BLaER1 treated with 17β-estradiol and CSF1 and Interleukin-3, amounts not matched to agents 10 nM and 100 nM (cell line): Measurements from ENCODE around the gene HSF2.

ENCODE experiments used
- H3K27ac ChIP-seq, 11 experiments: shearing (Covaris generic); formaldehyde crosslinking; 2 replicates each; pipeline ENCODE4 v1.8.1; 2022
- H3K27me3 ChIP-seq, 11 experiments: shearing (Covaris generic); formaldehyde crosslinking; 2 replicates each; pipeline ENCODE4 v1.8.1; 2022
- H3K36me3 ChIP-seq, 11 experiments: shearing (Covaris generic); formaldehyde crosslinking; 2 replicates each; pipeline ENCODE4 v1.8.1; 2022
- H3K4me1 ChIP-seq, 10 experiments: shearing (Covaris generic); formaldehyde crosslinking; 2 replicates each; pipeline ENCODE4 v1.8.1; 2022
- H3K4me2 ChIP-seq, 11 experiments: shearing (Covaris generic); formaldehyde crosslinking; 2 replicates each; pipeline ENCODE4 v1.8.1; 2022
- H3K4me3 ChIP-seq, 10 experiments: shearing (Covaris generic); formaldehyde crosslinking; 2 replicates each; pipeline ENCODE4 v1.8.1; 2022
- H3K9ac ChIP-seq, 11 experiments: shearing (Covaris generic); formaldehyde crosslinking; 2 replicates each; pipeline ENCODE4 v1.8.1; 2022
- H3K9me3 ChIP-seq, 11 experiments: shearing (Covaris generic); formaldehyde crosslinking; replicated peaks in 1 of 11; 2 replicates each; pipeline ENCODE4 v1.8.1; 2022
- H4K20me1 ChIP-seq, 11 experiments: shearing (Covaris generic); formaldehyde crosslinking; 2 replicates each; pipeline ENCODE4 v1.8.1; 2022
- Cebpa-rat ChIP-seq, 11 experiments: shearing (Covaris generic); IDR thresholded peaks; 2 replicates each; pipeline ENCODE4 v1.8.1; 2022

Gene HSF2

DNA sequence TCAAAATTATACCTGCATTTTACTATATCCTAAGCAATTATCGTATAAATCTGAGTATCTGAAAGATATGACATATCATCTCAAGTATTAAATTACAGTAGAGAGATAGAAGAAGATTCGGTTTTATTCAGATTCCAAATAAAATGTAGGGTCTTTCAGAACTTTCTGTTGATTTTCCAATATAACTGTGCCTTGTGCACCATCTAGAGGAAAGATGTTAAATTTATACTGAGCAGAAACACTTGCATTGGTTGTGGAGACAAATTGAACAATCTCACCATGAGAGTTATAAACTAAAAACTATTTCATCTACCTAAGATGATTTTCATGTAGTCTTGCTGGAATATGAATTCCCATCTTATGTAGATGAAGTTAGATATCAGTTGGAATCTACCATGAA lies 26.8 kb upstream of the HSF2 start:
- Histone ChIP-seq H3K4me1 (no peaks in the 10 kb centered on the region), H3K36me3 (no peaks in the 10 kb centered on the region), H3K9ac (no peak overlapping the region), H3K4me2 (no peak overlapping the region), H3K4me3 (no peak overlapping the region), H4K20me1 (no peaks in the 10 kb centered on the region), H3K27ac (no peak overlapping the region), H3K27me3 (no peaks in the 10 kb centered on the region), H3K9me3 (no peaks in the 10 kb centered on the region)
- no peak for TF ChIP-seq Cebpa-rat (IDR thresholded peaks at IDR 0.05)

DNA sequence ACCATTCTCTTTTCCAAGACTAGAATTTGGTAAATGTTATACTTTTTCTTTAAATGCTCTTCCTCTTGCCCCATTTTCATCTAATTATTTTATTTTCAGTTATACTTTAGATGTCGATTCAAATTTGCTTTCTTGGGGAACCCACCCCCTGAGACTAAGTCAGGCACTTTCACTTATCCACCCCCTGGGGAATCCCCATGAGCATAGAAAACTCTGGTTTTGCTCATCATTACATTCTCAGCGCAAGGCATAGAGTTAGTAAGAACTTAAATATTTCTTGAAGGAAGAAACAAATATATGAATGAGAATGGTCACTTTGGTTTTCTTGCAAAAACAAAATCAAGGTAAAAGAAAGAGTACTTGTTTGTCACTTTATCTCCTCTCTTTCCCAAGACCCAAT lies 25.1 kb upstream of the HSF2 start:
- Histone ChIP-seq H3K4me1 (no peaks in the 10 kb centered on the region), H3K9ac (no peak overlapping the region), H3K27ac (no peak overlapping the region), H3K9me3 (no peaks in the 10 kb centered on the region; a peak in 1 of 22 replicates), H4K20me1 (no peaks in the 10 kb centered on the region), H3K4me3 (no peak overlapping the region), H3K36me3 (no peaks in the 10 kb centered on the region), H3K27me3 (no peaks in the 10 kb centered on the region), H3K4me2 (no peak overlapping the region)
- no peak for TF ChIP-seq Cebpa-rat (IDR thresholded peaks at IDR 0.05)

GRCh38 chr6:122376246-122376645 lies 23.2 kb upstream of the HSF2 start:
- no peaks in the 10 kb centered on the region for H3K4me1 ChIP-seq
- H3K27ac ChIP-seq = no peak overlapping the region
- no peaks in the 10 kb centered on the region for H3K36me3 ChIP-seq
- no peak for TF ChIP-seq Cebpa-rat (IDR thresholded peaks at IDR 0.05)
- H3K9ac ChIP-seq = no peak overlapping the region
- H4K20me1 ChIP-seq = no peaks in the 10 kb centered on the region
- no peak overlapping the region for H3K4me2 ChIP-seq
- no peaks in the 10 kb centered on the region for H3K27me3 ChIP-seq
- H3K9me3 ChIP-seq = no peaks in the 10 kb centered on the region; a peak in 1 of 22 replicates
- no peak overlapping the region for H3K4me3 ChIP-seq

- no peaks in the 10 kb centered on the region; a peak in 1 of 22 replicates for H3K9me3 ChIP-seq
- no peaks in the 10 kb centered on the region for H3K27me3 ChIP-seq
- H4K20me1 ChIP-seq = no peaks in the 10 kb centered on the region
- H3K36me3 ChIP-seq = no peaks in the 10 kb centered on the region
- TF ChIP-seq Cebpa-rat (IDR thresholded peaks at IDR 0.05) = no peak
- H3K27ac ChIP-seq = no peak overlapping the region
- no peaks in the 10 kb centered on the region for H3K4me1 ChIP-seq
- no peak overlapping the region for H3K4me3 ChIP-seq
- H3K4me2 ChIP-seq = no peak overlapping the region
- no peak overlapping the region for H3K9ac ChIP-seq
Observed at GRCh38 chr6:122381494-122382265, 17.8 kb upstream of the HSF2 start.

- no peak for TF ChIP-seq Cebpa-rat (IDR thresholded peaks at IDR 0.05)
- H3K9ac ChIP-seq = no peak overlapping the region
- no peaks in the 10 kb centered on the region for H3K27me3 ChIP-seq
- H3K4me2 ChIP-seq = no peak overlapping the region
- H3K4me1 ChIP-seq = no peaks in the 10 kb centered on the region
- no peaks in the 10 kb centered on the region for H4K20me1 ChIP-seq
- no peaks in the 10 kb centered on the region for H3K36me3 ChIP-seq
- no peaks in the 10 kb centered on the region for H3K9me3 ChIP-seq
- H3K4me3 ChIP-seq = no peak overlapping the region
- H3K27ac ChIP-seq = no peak overlapping the region
Observed at GRCh38 chr6:122385857-122386612, 13.4 kb upstream of the HSF2 start.

GRCh38 chr6:122388945-122389344 lies 10.5 kb upstream of the HSF2 start:
- Histone ChIP-seq H3K36me3 (no peaks in the 10 kb centered on the region), H3K4me3 (no peak overlapping the region), H3K9ac (no peak overlapping the region)

DNA sequence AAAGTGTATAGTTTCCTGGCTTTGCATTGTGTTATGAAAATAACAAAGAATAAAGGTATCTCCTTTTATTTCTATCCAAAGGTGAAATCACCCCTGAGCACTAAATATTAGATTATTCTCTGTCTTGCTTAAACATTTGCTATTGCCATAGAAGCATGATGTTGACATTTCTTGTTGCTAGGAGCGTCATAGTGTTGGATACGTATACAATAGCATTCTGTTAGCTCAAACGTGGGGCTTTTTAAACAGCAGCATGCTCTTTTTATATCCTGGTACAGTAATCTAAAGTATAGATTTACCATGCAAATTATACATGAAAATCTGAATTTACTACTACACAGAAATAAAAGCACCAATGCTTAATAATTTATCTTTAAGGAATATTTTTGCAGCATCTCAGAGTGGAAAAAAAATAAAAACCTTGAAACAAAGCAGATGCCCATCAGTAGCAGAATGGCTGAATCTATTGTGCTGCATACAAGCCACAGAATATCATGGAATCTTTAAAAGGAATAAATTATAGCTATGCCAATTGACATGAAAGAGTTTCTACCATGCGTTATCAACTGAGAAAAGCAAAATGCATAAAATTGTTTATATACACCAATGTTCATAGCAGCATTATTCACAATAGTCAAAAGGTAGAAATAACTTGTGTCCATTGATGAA lies 9.6 kb upstream of the HSF2 start:
- Histone ChIP-seq H3K27me3 (no peaks in the 10 kb centered on the region), H3K4me3 (no peak overlapping the region), H4K20me1 (no peaks in the 10 kb centered on the region), H3K9me3 (no peaks in the 10 kb centered on the region), H3K36me3 (no peaks in the 10 kb centered on the region), H3K27ac (no peak overlapping the region), H3K4me1 (no peaks in the 10 kb centered on the region), H3K9ac (no peak overlapping the region), H3K4me2 (no peak overlapping the region)
- TF ChIP-seq Cebpa-rat (IDR thresholded peaks at IDR 0.05) = no peak

More at GRCh38 chr6:122388945-122389344, 10.5 kb upstream of the HSF2 start:
- Histone ChIP-seq H3K4me1 (no peaks in the 10 kb centered on the region), H3K4me2 (no peak overlapping the region), H3K27me3 (no peaks in the 10 kb centered on the region), H4K20me1 (no peaks in the 10 kb centered on the region), H3K27ac (no peak overlapping the region), H3K9me3 (no peaks in the 10 kb centered on the region)
- no peak for TF ChIP-seq Cebpa-rat (IDR thresholded peaks at IDR 0.05)

GRCh38 chr6:122392564-122393350 lies 6.7 kb upstream of the HSF2 start:
- no peak for TF ChIP-seq Cebpa-rat (IDR thresholded peaks at IDR 0.05)
- H3K36me3 ChIP-seq = no peaks in the 10 kb centered on the region
- H3K9me3 ChIP-seq = no peaks in the 10 kb centered on the region
- H3K9ac ChIP-seq = no peak overlapping the region
- no peak overlapping the region for H3K4me2 ChIP-seq
- H3K4me3 ChIP-seq = no peak overlapping the region
- no peaks in the 10 kb centered on the region for H3K4me1 ChIP-seq
- no peaks in the 10 kb centered on the region for H4K20me1 ChIP-seq
- no peaks in the 10 kb centered on the region for H3K27me3 ChIP-seq
- H3K27ac ChIP-seq = no peak overlapping the region

- no peaks in the 10 kb centered on the region for H3K27me3 ChIP-seq
- no peak overlapping the region for H3K27ac ChIP-seq
- H3K4me2 ChIP-seq = no peak overlapping the region
- no peak for TF ChIP-seq Cebpa-rat (IDR thresholded peaks at IDR 0.05)
- H3K36me3 ChIP-seq = no peaks in the 10 kb centered on the region
- H3K4me3 ChIP-seq = no peak overlapping the region
- no peaks in the 10 kb centered on the region; a peak in 1 of 20 replicates for H3K4me1 ChIP-seq
- no peaks in the 10 kb centered on the region for H3K9me3 ChIP-seq
- no peaks in the 10 kb centered on the region for H4K20me1 ChIP-seq
- no peak overlapping the region for H3K9ac ChIP-seq
Observed at GRCh38 chr6:122393351-122393896, 6.0 kb upstream of the HSF2 start.
